ENCODE results near the gene L3MBTL4.

DNA sequence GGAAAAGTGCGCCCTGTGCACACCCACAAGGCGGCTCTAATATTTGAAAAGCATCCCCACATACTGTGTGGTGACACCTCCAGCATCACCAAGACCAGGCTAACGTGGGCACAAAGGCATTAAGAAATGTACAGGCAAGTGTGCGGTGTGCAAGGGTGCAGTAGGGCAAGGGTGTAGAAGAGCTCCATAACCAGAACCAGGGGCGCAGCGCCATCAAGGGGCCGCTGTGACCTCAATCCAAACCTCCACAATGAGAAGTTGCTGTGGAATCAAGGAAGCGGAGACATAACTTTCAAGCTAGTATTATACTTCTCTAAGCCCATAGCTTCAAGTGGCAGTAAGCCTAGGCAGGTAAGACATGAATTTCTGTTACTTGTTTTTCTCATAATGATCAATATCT, 13.0 kb downstream of the L3MBTL4 start:
- no peak for TF ChIP-seq YY1 (IDR thresholded peaks at IDR 0.05)
- no peak for TF ChIP-seq SP1 (IDR thresholded peaks at IDR 0.05)
- TF ChIP-seq, protein P1, sequence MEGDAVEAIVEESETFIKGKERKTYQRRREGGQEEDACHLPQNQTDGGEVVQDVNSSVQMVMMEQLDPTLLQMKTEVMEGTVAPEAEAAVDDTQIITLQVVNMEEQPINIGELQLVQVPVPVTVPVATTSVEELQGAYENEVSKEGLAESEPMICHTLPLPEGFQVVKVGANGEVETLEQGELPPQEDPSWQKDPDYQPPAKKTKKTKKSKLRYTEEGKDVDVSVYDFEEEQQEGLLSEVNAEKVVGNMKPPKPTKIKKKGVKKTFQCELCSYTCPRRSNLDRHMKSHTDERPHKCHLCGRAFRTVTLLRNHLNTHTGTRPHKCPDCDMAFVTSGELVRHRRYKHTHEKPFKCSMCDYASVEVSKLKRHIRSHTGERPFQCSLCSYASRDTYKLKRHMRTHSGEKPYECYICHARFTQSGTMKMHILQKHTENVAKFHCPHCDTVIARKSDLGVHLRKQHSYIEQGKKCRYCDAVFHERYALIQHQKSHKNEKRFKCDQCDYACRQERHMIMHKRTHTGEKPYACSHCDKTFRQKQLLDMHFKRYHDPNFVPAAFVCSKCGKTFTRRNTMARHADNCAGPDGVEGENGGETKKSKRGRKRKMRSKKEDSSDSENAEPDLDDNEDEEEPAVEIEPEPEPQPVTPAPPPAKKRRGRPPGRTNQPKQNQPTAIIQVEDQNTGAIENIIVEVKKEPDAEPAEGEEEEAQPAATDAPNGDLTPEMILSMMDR (IDR thresholded peaks at IDR 0.05; ENCODE audit: low read depth, low read length, missing input control): no peak
- no peak for TF ChIP-seq TAF1 (conservative IDR thresholded peaks at IDR 0.05)
- TF ChIP-seq, protein P2, sequence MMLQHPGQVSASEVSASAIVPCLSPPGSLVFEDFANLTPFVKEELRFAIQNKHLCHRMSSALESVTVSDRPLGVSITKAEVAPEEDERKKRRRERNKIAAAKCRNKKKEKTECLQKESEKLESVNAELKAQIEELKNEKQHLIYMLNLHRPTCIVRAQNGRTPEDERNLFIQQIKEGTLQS (IDR thresholded peaks at IDR 0.05): no peak
- no peak for TF ChIP-seq RXRA (IDR thresholded peaks at IDR 0.05)
- TF ChIP-seq, protein P3, sequence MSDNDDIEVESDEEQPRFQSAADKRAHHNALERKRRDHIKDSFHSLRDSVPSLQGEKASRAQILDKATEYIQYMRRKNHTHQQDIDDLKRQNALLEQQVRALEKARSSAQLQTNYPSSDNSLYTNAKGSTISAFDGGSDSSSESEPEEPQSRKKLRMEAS (IDR thresholded peaks at IDR 0.05): no peak
- no peak for TF ChIP-seq FOXA1 (IDR thresholded peaks at IDR 0.05)
- TF ChIP-seq, protein P4, sequence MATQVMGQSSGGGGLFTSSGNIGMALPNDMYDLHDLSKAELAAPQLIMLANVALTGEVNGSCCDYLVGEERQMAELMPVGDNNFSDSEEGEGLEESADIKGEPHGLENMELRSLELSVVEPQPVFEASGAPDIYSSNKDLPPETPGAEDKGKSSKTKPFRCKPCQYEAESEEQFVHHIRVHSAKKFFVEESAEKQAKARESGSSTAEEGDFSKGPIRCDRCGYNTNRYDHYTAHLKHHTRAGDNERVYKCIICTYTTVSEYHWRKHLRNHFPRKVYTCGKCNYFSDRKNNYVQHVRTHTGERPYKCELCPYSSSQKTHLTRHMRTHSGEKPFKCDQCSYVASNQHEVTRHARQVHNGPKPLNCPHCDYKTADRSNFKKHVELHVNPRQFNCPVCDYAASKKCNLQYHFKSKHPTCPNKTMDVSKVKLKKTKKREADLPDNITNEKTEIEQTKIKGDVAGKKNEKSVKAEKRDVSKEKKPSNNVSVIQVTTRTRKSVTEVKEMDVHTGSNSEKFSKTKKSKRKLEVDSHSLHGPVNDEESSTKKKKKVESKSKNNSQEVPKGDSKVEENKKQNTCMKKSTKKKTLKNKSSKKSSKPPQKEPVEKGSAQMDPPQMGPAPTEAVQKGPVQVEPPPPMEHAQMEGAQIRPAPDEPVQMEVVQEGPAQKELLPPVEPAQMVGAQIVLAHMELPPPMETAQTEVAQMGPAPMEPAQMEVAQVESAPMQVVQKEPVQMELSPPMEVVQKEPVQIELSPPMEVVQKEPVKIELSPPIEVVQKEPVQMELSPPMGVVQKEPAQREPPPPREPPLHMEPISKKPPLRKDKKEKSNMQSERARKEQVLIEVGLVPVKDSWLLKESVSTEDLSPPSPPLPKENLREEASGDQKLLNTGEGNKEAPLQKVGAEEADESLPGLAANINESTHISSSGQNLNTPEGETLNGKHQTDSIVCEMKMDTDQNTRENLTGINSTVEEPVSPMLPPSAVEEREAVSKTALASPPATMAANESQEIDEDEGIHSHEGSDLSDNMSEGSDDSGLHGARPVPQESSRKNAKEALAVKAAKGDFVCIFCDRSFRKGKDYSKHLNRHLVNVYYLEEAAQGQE (IDR thresholded peaks at IDR 0.05): no peak
- TF ChIP-seq, protein P5, sequence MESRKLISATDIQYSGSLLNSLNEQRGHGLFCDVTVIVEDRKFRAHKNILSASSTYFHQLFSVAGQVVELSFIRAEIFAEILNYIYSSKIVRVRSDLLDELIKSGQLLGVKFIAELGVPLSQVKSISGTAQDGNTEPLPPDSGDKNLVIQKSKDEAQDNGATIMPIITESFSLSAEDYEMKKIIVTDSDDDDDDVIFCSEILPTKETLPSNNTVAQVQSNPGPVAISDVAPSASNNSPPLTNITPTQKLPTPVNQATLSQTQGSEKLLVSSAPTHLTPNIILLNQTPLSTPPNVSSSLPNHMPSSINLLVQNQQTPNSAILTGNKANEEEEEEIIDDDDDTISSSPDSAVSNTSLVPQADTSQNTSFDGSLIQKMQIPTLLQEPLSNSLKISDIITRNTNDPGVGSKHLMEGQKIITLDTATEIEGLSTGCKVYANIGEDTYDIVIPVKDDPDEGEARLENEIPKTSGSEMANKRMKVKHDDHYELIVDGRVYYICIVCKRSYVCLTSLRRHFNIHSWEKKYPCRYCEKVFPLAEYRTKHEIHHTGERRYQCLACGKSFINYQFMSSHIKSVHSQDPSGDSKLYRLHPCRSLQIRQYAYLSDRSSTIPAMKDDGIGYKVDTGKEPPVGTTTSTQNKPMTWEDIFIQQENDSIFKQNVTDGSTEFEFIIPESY (IDR thresholded peaks at IDR 0.05): no peak

Measured in liver (tissue), 3 donors.